Activated CD8-positive, alpha-beta memory T cell treated with anti-CD3 and anti-CD28 coated beads for 1 hour (primary cell): Measurements from ENCODE around the gene ADPRHL1.

Source experiments
- DNase-seq, 2 donors: peaks; one replicate each; pipeline ENCODE4 v3.0.0-alpha.2; 2020; ENCODE audit warnings: low read depth in 1 of 2; ENCODE audit errors: extremely low read depth in 1 of 2

ADPRHL1 gene

DNA sequence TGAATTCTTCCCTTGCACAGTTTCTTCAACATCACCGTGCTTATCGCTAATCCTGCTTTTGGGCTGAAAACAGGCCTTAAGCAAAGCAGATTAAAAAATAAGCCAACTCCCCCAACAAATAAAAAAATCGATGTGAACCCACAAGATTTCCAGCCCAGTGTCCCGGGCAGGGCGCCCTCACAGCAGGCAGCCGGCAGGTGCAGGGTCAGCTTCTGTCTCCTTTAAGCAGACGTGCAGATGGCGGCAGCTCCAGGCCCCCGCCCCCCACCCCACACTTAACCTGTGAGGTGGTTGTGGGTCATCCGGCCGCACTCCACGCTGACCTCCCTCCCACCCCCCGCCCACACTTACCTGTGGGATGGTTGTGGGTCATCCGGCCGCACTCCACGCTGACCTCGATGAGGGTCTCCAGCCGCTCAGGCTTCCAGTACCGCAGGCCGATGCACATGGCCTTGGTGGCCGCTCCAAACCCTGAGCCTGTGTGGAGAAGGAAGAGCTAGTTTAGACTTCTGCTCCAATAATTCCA lies 19.8 kb downstream of the ADPRHL1 start:
- DNase-seq: no peak

DNA sequence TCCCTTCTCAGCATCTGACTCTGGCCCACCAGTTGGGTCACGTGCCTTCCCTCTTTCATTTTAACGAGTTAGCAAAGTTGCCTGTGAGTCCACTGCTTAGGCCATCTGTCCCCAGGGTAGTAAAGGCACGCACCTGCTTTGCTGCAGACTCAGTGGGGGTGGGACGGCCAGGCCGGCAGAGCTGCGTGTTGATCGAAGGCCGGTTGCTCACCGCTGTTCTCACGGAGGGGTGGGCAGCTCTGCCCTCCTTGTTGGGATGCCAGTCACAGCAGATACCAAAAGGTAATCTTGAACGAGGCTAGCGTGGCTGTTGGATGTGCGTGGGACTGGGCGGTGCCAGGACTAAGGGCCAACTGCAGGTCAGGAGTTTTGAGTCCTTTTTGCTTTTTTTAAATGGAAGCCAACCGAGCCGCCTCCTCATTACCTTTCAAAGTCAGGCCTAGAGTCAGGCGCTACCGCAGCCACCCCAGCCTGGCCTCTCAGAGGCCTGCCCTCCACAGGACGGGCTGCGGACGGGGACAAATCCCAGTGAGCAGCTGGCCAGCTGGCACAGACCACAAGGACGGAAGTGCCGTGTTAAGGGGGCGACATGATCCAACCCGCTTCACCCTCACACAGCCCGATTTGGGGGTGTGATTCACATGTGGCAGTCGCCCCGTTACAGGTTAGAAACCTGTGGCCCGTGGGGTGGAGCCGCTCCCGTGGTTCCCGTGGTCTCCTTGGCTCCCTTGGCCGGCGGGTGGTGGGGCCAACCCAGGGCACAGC lies 20.6 kb downstream of the ADPRHL1 start:
- no peak for DNase-seq

DNA sequence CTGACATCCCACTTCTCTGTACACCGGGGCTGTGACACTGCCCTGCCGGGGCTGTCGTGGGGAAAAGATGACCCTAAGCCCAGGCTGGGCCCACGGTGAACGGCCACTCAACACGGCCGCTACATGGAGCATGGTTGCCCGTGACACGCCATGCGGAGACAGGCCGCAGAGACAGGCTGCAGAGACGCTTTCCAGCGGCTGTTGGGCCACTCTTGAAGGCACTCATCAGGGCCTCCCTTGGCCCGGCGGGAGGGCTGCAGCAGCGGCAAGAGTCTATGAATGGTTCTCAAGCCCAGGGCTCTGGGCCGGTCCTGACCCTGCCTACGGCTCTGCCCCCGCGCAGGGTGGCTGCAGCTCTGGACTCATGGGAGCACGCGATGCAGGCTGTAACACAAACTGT lies 22.1 kb downstream of the ADPRHL1 start:
- no peak for DNase-seq

DNA sequence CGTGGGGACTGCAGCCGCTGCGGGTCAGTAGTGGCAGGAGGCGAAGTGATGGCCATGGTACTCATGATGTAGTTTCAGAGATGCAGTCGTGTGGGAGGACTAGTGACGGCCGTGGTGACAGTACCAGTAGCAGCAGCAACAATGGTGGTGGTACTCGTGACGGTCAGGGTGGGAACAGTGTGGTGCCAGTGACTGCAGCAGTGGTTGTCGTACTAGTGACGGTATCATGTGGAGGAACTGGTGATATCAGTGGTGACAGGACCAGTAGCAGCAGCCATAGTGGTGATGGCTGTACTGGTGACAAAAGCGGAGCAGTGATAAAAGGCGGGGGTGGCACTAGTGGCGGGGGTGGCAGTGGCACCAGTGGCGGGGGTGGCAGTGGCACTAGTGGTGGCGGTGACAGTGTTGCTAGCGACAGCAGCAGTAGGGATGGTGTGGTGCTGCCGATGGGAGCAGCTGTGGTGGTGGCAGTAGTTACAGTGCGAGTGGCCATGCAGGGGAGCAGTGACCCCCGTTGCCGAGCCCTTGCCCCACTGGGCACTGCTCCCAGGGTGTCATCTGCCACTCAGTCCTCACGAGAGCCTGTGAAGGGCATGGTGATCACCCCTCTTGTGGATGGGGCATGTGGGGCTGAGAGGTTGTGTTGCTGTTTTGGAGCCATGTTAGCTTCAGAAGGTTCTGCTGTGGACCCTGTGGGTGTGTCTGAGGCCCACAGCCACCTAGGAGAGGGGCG lies 22.7 kb downstream of the ADPRHL1 start:
- no peak for DNase-seq

DNA sequence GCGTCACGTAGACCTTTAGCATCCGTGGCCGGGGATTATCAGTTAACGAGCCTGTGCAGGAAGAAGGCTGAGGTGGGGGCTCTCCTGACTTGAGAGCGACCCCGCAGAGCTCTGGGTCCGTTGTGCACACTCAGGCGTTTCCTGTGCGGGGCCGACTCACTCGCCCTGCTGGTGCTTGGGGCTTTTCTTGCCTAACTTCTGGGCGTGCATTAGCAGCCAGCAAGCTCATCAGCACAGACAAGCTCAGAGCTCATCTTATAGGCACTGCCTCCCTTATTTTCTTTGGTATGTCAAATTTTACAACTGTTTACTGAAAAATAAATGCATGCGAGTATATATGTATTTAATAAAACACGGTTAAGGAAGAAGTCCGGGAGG lies 23.7 kb downstream of the ADPRHL1 start:
- no peak for DNase-seq

DNA sequence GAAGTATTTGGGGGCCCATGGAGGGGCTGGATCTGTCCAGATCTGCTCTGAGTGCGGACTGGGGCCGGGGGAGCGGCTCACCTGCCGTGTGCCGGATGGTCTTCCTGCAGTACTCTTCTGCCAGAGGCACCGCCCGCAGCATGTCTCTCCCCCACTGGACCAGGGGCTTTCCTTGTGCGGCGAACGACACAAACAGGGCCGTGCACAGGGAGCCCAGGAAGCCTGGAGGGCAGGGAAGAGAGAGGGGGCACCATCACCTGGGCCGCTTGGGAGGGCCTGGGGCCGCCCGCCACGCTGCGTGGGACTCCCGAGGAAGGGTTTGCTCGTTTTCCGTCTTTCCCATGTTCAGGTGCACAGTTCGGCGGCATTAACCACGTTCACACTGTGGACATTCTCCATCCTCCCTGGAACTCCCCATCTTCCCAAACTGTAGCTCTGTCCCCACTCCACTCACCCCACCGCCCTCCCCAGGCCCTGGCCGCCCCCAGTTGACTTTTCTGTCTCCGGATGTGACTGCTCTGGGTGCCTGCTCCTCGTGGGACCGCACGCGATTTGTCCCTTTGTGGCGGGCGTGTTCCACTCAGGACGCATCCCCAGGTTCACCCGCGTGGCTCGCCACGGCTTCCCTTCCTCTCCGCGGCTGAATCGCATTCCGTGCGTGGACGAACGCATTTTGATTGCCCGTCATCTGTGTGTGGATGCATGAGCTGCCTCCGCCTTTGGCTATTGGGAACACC lies 24.2 kb downstream of the ADPRHL1 start:
- no peak for DNase-seq

DNA sequence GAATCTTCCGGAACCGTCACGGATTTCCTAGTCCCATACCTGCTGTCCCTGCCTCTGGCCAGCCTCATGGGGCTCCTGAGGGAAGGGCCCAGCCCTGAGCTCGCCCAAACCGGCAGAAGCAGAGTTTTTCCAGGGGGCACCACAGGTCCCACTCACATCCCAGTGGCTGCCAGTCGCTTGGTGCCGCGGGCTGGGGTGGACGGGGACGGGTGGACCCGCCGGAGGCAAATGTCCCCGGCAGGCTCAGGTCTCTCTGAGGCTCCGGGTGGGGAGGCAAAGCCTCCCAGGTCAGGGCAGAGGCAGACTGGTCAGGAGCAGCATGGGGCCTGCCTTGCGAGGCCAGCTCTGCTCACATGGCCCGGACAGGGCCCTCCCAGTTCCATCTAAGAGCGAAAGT lies 24.8 kb downstream of the ADPRHL1 start:
- no peak for DNase-seq

DNA sequence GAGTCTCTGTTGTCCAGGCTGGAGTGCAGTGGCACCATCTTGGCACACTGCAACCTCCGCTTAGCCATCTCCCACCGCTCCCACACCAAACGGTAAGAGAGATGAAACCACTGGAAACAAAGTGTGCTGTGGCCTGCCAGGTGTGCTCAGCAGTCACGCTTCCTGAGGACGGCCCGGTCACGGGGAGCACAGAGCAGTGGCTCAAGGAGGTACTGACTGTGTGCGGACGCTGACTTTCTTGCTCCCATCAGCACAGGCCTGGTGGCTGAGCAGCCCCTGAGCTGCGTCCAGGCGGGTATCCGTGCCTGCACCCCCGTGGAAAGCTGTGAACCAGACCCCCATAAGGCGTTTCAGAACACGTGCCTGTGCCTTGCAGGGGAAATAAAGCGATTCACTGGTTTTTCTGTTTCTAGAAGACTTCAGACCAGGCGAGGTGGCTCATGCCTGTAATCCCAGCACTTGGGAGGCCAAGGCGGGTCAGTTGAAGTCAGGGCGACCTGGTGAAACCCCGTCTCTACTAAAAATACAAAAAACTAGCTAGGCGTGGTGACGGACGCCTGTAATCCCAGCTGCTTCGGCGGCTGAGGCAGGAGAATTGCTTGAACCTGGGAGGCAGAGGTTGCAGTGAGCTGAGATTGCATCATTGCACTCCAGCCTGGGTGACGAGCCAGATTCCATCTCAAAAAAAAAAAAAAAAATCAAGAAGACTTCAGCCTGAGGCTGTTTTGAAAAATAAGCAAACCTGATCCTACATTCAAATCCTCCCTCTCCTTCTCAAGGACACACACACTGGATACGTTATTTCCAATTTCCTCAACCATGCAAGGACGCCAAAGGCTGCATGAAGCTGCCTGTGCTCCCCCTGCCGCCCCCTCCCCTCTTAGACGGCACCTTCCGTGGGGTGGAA lies 25.5 kb downstream of the ADPRHL1 start:
- DNase-seq: no peak

DNA sequence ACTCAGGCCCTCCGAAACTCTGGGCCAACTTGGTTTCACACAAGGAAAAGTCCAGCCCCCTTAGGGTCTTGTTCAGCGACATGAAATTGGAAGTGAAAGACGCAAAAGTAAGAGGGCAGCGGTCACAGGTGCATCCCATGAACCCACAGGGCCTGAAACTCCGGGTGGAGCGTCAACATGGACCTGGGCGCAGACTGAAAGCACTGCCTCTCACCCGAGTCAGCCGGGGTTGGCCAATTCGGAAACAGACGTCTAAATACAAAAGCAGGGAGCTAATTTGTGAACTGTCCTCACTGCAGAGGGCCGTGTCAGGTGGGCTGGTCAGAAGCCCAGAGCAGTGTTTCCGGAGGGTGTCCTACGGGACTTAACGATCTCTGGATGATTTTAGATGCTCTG lies 26.7 kb downstream of the ADPRHL1 start:
- no peak for DNase-seq

DNA sequence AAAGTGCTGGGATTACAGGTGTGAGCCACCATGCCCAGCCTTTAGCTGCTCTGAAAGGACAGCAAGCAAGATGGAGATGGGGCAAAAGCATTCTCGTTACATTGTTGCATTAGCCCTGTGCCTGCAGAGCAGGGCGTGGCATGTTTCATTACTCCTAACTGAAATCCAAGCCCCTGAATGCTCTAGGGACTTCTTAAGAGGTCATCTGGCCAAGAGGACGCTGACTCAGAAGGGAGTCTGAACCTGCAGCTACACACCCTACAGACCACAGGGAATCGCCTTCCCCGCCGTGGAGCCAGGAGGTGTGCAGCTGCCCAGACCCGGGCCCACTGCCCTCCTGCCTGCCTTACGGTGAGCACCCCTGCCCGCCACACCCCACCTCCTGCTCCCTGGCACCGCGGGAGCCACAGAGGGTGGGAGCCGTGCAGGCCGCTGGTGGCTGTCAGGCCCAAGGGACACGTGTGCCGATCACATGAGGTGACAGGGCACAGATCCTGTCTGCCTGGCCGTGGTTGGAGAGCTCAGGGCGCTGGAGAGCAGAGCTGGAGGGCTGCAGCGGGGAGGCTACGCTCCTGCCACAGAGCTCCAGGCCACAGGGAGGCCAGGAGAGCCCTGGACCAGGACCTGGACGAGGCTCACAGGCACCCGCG lies 27.2 kb downstream of the ADPRHL1 start:
- no peak for DNase-seq

DNA sequence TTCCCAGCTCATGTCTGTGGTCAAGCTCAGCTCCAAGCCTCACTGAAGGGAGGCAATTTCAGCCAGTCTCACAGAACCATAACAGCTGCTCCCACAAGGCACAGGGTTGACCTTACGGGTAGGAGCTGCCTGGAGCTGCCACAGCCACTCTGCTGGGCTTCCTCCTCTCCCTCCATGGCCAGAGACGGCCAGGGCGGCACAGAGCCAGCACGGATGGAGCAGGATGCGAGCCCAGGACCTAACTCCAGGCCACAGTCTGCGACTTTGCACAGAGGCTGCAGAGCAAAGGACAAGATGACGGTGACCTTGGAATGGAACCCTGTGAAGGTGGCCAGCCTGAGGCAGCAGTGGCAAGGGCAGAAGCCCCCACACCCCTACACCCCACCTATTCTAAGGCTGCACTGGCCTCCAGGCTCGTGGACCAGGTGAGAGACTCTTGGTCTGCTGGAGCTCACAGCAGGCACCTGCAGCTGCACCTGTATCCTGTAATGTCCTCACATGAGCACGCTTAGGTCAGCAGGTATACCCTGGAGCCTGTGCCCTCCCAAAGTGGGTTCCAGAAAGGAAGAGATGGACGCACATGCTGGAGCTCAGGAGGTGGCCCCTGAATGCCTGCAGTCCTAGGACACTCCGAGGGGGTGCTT lies 29.6 kb downstream of the ADPRHL1 start:
- DNase-seq: no peak

DNA sequence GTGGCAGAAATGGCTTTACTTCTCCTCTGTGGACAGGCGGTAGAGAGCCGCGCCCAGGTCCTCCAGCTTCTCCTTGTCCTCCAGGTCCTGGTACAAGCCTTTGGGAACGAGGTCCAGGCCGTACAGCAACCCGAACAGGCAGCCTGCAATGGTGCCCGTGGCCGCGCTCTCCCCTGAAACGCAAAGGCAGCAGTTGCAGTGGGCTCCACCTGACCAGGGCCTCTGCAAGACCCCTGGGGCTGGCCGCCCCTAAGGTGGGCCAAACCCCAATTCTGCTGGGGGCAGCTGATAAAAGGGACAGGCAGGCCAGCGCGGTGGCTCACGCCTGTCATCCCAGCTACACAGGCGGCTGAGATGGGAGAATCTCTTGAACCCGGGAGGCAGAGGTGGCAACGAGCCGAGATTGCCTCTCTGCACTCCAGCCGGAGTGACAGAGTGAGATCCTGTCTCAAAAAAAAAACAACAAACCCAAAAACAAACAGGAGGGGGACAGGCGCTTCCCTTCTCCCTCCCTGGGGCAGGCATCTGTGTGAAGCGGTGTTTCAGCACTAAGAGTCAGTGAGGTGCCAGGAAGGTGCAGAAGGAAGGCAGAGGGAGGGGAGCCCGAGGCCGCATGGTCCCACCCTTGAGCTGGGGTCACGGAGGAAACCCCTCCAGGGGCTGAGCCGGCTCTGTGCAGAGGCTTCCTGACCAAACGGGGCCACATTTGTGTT lies 30.3 kb downstream of the ADPRHL1 start:
- no peak for DNase-seq

DNA sequence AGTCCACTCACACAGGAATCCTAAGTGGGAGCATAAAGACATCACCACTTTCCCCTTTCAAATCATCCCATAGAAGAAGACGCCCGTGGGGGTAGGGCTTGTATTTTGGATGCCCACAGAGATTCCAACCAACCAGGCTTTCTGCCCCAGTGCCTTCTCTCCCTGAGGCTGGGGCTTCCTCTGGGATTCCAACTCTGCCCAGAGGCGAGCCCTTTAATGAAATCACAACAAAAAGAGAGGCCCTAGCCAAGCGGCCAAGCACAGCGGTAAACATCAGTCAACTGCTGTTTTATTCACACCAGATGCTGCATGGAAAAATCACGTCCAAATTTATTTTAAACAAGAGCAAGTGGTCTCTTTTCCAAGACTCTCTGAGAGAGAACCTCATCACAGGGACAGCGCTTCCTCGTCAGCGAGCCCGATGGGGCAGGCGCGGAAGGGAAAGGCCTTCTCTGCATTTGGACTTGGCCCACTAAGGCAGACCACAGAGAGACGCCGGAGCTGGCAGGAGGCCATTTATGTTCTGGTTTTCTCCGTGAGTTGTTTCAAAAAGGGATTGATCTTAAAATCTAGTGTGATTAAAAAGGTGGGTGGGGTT lies 31.5 kb downstream of the ADPRHL1 start:
- DNase-seq: no peak

DNA sequence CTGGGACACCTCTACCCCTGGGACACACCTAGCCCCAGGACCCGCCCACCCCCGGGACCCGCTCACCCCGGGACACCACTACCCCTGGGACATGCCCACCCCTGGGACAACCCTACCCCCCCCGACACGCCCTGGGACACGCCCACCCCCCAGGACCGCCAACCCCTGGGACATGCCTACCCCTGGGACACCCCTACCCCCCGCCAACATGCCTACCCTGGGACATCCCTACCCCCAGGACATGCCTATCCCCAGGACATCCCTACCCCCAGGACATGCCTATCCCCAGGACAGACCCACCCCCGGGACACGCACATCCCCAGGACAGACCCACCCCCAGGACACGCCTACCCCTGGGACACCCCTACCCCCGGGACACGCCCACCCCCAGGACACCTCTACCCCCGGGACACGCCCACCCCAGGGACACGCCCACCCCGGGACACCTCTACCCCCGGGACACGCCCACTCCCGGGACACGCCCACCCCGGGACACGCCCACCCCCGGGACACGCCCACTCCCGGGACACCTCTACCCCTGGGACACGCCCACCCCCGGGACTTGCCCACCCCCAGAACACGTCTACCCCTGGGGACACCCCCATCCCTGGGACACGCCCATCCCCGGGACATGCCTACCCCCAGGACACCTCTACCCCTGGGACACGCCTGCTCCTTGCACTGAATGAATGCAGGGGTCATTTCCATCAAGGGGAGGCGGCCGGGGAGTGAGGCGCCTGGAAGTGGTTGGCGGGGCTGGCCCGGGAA lies 32.3 kb downstream of the ADPRHL1 start:
- no peak for DNase-seq

DNA sequence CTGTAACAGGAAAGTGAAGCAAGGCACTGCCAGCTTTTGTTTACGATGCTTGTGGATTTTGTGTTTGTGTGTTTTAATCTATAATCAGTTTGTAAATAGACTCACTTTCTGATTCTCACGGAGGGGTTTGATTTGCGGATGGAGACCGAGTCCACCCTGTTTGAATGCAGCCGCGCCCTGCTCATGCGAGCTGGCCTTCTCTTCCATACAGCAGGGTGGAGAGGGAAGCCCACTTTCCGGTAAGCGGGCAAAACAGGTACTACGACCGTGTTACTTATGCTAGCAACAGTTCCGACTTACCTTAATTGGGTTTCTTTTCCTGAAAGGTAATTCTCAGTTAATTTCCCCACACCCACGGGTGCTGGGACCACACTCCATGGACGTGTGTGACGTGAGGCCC lies 33.1 kb downstream of the ADPRHL1 start:
- DNase-seq: no peak

DNA sequence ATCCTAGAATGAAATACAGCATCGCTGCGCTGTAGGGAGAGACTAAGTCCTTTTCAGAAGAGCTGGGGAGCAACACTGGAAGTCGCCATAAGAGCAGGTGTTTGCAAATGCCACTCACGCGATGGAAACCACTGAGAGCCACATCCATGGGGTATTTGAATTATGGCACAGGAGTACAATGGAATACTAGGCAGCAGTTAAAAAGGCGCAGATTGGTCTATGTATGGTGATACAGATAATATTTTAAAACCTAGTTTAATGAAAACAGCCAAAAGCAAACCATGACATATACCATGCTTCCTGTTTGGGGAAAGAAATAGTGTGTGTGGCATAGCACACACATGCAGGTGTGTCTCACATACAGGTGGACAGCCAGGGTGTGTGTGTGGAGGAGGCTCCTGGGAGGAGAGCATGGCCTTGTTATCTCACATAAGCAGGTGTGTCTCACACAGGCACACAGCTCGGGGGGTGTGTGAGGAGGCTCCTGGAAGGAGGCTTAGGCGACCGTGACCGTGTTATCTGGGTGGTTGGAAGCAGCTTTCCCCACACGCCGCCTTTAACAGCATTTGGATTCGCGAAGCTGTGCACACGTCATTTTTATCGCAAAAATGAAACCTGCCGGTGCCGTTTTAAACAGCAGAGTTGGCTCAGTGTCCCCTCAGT lies 33.6 kb downstream of the ADPRHL1 start:
- no peak for DNase-seq

DNA sequence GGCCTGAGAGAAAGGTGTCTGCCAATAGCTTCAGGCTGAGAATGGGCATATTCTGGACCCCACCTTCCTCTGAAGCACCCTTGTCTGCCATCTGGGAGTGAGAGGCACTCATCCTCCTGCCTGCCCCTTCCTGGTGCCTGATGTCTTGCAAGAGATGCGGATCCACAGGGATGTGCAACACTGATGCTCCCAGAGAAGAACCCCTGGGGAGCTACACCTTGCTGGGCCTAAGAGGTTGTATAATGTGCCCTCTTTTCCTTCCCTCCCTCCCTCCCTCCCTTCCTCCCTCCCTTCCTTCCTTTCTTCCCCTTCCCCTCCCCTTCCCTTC lies 34.6 kb downstream of the ADPRHL1 start:
- DNase-seq: no peak
